ENCODE results near the gene PRDM16.

Gene PRDM16

DNA sequence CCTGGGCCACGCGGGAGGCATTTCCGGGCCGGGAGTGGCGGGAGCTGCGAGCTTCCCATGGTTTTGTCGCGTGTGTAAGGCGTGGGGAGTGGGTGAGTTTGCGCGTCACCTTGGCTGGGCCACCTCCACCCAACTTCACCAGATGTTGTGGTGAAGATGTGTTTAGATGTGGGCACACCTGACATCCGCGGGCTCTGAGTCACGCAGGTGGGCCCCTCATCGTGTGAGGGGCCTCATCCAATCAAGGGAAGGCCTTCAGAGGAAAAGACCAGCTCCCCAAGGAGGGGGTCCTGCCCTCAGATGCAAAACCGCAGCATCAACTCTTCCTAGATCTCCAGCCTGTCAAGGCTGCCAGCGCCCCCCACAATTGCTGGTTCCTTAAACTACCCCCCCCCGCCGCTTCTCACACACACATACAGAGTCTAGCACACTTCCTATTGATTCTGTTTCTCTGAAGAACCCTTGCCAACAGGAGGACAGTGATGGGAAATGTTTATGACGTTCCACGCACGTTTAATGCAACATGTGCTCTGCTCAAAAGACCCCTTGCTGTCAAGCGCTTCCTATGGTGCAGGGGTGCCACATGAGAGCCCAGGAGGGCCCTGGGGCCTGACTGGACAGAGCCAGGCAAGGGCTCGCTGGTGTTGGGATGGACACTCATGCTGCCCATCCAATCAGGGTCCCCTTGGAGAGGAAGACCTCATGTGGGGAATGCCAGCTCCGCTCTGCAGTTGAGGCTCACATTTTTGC is 35.8 kb upstream of the PRDM16 start:
- no peak for DNase-seq

DNA sequence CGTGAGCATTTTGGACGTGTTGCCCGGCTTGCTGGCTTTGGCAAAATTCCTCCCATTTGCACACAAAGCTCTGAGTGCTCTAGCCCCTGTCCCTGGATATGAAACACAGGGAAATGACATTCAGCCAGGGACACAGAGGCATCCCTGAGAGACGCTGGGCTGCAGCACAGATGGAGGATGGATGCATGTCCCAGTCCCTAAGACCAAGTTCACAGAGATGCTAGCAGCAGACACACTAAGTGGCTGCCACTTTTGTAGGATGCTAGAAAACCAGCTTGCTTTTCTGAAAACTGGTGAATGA is 35.3 kb upstream of the PRDM16 start:
- DNase-seq: no peak

DNA sequence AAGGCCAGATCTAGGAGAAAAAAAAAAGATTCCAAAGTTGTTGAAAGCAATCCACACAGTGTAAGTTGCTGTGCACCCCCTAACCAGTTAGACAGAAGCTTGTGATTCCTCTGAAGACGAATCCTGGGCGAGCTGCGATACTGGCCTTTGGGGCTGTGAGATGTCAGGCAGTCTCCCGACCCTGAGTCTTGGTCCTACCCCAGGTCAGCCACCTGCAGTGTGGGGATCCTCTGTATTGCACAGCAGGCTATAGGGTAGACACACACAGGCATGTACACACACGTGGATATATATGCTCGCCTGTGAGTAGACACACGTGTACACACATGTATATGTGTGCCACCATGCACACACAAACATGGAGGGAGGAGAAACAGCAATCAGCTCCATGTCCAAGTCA is 34.8 kb upstream of the PRDM16 start:
- DNase-seq: no peak

DNA sequence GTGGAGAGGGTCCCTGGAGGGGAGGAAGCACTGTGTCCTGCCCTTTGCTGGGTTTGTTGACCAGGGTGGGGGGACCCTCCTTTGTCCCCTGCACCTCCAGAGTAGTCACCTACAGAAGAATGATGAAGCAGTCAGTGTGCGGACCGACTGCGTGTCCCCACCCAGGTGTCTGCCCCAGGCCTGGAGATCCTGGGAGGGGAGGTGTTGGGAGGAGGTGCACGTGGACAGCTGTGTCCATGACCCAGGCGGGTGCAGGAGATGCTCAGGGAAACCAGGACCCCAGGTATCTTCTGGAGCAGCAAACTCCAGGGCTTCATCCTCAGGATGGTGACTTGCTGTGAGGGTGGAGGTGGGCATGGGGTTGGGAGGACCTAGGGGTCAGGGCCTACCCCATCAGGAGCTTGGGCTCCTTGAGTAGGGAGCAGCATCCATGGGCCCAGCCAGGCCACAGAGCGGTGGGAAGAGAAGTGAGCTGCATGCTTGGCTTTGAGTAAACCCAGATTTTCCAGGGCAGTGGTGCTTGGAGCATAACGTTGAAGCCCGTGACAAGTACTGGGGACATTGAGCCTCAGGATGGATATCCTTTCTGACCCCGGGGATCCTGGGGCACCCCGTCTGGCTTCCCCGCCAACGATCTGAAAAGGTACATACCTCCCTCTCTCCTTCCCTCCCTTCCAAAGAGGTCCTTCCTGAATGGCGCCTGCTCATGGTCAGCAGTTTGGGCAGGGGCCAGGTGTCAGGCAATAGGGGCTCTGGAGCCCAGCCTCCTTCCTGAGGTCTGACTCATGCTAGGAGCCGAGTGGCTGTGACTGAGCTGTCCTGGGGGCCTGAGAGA is 34.1 kb upstream of the PRDM16 start:
- no peak for DNase-seq

DNA sequence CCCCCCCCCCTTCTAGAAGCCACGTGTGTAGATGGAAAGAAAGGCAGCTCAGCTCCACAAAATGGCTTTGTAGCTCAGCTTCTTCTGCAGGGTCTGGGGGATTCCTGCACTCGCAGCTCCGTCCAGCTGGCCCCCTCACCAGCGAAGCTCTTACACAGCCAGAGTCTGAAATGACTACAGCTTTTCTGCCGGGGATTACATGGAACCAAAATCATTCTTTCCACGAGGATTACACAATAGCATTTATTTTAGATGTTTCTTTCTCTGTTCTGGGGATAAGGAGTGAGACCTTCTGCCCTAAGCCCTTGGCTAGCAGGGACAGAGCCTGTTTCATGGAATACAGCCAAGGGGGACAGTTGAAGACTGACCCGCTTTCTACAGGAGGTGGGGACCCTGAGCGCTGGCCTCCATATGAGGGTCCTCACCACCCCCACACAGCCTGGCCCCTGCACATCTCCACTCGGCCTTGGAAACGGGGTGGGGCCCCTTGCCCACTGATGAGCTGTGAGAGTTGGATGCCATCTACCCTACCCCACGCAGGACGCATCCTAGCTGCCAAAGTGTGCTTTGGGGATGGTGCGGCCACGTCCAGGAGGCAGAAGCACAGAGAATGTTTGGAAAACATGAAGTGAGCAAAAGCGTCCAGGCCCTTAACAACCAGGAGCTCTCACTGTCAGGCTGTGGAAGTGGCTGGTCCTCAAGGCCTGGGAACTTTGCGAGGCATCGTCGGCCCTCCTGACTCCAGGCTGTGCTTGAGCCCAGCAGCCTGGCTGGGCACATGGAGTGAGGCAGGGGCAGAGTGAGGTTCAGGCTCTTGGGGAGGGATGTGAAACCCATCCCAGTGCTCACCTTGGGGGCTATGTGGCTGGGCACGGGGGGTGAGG is 33.2 kb upstream of the PRDM16 start:
- no peak for DNase-seq

DNA sequence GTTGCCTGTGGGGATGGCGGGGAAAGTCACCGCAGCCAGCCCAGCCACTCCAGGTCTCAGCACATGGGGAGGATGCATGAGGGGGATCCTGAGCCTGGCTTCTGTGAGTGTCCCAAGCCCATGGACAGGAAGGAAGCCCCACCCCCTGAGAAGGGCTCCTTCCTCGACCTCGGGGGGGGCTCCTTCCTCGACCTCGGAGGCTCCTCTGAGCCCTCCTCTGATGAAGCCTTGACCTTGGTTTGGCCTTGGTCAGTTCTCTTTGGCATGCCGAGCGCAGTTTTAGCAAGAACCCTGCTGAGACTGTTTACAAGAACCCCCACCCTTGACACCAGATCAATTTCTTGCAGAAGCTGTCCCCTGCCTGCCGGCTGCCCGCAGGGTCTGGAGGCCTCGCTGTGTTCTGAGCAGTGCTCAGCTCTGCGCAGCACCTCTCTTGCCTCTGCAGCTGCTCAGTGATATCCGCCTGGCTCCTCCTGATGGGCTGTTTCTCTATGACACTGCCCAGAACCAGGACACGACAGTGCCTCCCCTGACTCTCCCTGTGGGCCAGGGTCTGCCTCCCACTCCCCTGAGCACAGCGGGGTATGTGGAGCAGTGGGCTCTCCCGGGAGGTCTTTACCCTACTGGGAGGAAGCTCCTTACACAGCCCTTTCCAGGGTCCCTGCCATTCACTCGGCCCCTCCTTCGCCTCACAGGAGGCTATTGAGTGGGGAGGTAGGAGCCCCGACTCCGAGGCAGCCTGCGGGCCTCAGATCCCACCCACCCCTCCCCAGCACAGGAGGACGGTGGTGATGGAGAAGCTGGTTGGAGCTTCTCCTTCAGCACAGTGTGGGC is 32.3 kb upstream of the PRDM16 start:
- no peak for DNase-seq

DNA sequence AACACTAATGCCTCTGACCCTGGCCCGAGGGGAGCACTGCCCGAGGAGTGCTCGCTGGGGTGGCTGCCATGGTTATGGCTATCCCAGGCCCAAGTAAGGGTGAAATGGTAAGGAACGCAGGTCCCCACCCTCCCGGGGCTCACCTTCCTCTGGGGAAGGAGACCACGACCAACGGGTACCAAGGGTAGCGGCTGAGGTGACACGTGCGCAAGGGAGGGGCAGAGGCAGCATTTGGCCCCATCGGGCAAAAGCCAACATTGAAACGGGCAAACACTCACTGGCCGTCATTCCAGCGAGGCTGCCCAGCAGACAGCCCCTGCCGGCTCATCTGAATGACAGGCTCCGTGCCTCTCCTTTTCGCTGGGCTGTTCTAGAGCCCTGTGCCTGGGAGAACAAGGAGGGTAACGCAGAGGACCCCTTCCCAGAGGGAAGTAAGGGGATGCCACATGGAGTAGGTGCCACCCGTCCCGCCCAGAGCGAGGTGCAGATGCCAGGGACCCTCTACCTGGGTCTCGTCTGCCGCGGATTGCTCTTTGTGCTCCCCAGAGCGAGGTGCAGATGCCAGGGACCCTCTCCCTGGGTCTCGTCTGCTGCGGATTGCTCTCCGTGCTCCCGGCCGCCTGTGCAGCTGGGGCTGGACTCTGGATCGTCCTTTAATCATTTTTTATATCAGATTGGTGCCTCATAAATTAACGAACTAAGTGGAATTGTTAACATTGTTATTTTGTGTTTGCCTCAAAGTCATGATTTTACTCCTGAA is 31.5 kb upstream of the PRDM16 start:
- DNase-seq: no peak

DNA sequence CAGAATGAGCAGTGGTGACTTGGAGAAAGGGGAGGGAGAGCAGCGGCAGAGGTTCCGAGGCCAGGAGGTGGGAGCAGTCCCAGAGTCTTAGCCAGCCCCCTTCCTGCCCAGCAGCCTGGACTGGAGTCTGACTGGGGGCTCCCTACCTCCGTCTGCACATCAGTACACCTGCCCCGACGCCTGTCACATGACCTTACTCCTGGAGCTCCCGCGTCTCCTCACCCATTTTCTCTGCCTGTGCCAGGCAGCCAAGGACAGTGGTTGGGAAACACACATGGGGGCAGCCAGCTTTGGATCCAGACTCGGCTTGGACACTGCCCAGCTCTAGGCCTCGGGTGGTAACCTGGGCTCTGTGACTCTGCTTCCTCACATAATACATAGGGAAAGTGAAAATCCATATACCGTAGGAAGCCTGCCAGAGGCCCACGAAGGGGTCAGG is 30.9 kb upstream of the PRDM16 start:
- DNase-seq: no peak

DNA sequence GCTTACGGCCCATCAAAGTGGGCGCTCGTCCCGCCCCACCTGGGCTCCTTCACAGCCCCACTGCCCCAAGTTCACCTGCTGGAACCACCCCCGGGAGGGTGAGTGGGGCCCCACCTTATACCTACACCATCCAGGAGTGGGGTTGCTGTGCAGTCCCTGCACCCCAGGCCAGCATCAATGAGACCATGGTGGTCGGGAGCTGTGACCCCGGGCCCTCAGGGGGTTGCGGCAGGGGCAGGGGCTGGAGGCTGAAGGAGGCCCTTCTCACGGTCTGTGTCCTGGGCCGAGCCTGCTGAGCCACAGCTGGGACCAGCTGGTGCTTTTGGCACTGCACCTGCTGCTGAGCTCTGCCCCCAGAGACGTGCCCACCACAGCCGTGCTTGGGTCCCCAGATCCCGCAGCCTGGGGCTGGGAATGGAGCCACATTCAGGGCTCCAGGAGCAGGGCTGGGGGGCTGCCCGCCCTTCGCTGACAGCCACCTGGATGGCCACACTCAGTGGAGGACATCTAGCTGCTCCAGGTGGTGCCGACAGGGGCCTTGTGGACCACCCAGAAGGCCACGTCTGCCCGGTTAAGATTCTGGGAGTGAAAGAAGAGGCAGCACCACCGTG is 30.3 kb upstream of the PRDM16 start:
- no peak for DNase-seq

DNA sequence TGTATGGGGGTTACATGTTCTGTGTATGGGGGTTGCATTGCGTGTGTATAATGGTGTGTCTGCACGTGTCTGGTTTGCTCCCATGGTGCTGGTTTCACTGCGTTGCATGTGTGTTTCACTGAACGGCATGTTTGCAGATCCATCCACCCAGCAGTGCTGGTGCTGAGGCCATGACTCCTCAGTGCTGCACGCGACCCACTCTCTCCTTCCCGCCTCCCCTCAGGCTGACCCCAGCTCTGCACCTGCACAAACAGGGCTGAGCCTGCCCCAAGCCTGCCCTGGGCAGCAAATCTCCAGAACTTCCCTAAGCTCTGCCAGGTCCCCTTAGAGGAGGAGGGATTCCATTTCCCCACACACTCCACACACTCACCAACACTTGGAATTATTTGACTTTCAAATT is 29.0 kb upstream of the PRDM16 start:
- DNase-seq: no peak

DNA sequence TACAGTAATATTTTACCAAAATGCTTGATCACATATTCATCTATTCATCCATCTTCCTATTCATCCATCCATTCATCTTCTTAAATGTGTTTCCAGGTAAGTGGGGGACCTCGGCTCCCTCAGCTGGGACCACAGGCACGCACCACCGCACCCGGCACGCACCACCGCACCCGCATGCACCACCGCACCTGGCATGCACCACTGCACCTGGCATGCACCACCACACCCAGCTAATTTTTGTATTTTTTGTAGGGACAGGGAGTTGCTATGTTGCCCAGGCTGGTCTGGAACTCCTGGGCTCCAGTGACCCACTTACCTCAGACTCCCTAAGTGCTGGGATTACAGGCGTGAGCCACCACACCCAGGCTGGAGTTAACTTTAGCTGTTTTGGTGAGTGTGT is 26.5 kb upstream of the PRDM16 start:
- DNase-seq: no peak

DNA sequence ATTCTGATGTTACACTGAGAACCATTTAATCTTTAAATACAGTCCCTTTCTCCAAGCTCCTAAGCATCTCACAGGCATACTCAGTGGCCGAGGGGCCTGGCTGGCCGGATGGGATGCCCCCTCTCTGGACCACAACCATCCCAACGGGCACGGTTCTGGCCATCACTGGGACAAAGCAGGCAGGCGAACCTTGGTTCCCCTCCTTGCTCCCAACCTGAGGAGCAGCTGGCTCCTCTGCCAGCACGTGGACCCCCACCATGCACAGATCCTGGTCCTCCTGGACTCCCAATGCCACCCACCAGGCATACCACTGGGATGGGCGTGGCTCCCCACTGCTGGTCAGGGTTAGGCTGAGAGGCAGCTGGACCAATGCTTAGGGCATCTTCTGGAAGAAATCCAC is 19.8 kb upstream of the PRDM16 start:
- no peak for DNase-seq

DNA sequence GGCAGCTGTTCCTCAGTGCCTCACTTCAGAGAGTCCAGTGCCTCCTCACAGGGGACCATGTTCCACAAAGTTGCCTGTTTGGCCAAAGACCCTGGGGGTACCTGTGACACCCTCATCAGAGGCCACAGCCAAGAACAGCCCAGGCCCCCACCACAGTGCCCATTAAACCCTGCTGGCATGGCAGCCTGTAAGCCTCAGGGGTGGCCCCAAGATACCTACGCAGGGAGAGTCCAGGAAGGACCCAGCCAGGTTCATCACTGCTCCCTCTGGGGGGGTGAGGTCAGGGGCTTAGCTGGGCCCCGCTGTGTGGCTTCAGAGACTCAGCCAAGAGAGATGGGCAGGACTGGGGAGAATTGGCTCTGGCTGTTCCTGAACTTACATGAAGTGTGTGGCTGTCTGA is 19.1 kb upstream of the PRDM16 start:
- no peak for DNase-seq

DNA sequence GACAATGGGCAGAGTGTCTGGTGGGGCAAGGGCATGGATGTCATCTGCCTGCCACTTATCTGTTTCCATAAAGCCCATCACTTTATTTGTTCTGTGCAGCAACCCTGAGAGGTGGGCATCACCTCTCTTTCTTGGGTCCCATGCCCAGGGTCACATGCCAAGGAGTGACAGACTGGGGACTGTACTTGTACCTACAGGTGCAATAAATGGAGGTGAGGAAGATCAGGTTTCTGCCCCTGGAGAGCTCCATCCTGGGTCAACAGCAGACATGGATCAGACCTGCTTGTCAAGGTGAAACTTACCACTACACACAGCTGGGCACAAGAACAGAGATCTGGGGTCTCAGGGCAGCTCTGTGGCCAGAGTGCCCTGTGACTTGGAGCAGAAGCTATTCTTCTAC is 18.4 kb upstream of the PRDM16 start:
- no peak for DNase-seq

DNA sequence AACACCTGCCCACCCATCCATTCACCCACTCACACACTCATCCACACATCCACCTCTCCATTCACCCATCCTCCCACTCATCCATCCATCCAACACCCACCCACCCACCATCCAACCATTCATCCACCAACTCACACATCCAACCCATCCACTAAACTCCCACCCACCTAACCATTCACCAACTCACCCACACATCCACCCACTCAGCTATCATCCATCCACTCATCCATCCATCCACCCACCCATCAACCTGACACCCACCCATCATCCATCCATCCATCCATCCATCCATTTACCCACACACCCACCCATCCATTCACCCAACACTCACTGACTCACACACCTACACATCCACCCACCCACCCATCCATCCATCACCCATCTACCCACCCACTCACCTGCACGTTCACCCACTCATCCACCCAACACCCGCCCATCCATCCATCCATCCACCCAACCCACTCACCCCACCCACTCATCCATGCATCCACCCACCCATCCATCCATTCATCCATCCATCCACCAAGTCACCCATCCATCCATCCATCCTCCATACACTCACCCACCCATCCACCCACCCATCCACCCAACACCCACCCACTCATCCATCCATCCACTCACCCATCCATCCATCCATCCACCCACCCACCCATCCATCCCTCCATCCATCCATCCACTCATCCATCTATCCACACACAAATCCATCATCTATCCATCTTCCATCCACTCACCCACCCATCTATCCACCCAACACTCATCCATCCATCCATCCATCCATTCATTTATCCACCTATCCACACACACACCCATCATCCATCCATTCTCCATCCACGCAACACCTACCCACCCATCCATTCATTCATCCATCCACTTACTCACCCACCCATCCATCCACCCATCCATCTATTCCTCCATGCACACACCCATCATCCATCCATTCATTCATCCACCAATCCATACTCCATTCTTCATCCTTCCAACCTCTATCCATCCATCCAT is 17.4 kb upstream of the PRDM16 start:
- no peak for DNase-seq

DNA sequence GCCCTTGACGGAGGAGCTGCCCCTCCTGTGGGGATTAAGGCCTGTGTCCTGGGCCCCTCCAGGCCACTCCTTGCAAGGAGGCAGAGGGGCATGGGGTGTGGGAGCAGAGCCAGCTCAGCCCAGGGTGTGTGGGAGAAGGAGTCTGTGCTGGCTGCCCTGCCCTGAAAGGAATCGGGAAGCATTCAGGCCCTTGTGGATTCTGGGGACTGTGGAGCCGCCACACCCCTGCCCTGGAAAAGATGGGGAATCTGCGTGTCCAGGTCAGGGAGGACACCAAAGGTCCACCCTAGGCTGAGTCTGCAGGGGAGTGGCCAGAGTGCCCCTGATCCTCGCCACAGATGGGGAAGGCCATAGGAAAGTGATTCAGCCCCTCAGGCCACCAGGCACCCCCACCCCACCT is 16.5 kb upstream of the PRDM16 start:
- no peak for DNase-seq

DNA sequence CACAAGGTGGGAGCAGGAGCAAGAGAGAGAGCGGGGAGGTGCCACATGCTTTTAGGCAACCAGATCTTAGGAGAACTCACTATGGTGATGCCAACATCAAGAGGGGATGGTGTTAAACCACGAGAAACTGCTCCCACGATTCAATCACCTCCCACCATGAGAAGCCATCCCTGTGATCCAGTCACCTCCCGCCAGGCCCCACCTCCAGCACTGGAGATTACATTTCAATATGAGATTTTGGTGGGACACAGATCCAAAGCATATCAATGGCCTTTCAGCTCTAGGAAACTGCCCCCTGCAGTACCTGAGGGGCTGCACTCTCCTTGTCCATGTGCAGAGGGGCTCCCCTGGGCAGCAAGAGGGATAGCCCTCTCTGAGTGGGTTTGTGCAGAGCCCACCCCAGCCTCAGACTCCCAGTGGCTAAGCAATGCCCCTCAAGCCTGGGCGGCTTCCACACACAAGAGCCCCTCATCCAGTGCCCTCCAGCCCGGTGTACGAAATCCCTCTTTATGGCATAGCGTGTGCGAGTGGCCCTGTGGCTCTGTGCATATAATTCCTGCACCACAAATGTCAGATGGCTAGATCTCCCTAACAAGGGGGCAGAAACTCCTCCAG is 15.5 kb upstream of the PRDM16 start:
- DNase-seq: no peak

DNA sequence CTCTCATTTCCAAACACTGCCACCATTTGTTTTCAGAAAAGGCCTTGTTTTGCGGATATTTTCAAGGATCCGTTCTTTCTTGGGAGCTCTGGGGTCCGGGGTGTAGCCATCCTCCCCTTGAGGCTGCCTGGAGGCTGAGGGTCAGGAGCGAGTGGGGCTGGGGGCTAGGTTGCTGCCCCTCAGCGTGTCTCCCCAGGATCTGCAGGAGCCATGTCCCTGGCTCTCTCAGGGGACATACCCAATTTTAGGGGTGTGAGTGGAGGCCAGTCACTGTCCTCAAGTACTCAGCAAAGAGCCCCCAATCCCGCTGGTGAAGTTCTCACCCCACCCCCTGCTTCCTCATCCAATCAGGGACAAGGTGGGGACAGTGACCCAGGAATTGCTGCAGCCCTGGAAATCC is 15.0 kb upstream of the PRDM16 start:
- no peak for DNase-seq

DNA sequence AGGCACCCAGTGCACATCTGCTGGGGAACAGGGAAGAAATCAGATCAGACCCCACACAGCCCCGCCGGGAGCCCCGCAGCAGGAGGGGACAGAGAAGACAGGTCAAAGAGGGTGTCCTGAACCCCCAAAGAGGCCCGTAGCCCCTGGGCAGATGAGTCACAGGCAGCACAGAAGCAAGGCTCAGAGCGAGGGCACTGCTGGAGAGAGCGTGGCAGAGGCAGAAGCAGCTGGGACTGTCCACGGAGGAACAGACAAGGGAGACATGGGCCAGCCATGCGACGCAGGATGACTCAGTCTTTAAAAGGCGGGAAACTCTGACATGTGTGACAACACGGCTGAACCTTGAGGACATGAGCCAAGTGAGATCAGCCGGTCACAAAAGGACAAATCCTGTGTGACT is 14.5 kb upstream of the PRDM16 start:
- DNase-seq: no peak

DNA sequence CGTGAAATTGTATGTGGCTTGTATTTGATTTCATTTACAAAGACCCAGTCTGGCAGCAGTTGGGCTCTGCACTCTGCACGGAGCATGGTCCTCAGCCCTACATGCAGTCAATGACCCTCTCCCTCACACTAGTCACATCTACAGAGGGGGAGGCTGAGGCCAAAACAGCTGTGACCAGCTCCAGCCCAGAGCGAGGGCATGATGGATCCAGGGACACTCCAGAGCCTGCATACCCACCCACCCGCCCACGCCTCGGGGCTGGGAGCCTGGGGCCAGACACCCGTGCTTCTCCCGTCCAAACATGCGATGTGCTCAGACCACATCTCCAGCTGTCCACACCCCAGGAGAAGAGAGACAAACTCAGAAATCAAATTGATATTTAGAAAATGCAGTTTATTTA is 14.0 kb upstream of the PRDM16 start:
- DNase-seq: no peak

Data from inflammatory macrophage treated with lipopolysaccharide for 4 hours (primary cell).